Endometrium (tissue), 2 donors: ENCODE results near the gene TTYH1.

Experiments used
- FAIRE-seq: peaks from 2 replicates; lab custom pipeline; 2012; peaks lifted over from hg19 to GRCh38; lab: Jason Lieb, UNC
- donor health status: control.
- donor health status: control.

Gene TTYH1

DNA sequence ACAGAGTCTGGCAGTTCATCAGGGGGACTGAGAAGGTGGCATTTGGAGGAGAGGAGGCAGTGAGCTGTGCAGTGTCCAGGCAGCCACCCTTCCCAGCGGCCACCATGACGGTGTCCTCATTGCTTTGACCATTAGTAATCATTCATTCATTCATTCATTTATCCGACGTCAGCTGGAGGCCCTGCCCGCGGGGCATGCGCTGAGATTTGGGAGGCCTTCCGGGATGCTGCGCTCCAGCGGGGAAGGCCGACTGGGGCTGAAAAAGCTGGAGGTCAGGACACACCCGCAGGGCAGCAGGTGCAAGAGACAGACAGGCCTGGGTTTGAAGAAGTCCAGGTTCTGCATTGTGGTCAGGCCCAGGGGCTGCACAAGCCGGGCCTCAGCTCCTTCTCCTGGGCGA lies 8.9 kb downstream of the TTYH1 start:
- no peak for FAIRE-seq

- FAIRE-seq: no peak
Measured at GRCh38 chr19:54424660-54425381, 9.6 kb downstream of the TTYH1 start.

- FAIRE-seq: no peak
Measured at GRCh38 chr19:54425382-54425723, 10.1 kb downstream of the TTYH1 start.

DNA sequence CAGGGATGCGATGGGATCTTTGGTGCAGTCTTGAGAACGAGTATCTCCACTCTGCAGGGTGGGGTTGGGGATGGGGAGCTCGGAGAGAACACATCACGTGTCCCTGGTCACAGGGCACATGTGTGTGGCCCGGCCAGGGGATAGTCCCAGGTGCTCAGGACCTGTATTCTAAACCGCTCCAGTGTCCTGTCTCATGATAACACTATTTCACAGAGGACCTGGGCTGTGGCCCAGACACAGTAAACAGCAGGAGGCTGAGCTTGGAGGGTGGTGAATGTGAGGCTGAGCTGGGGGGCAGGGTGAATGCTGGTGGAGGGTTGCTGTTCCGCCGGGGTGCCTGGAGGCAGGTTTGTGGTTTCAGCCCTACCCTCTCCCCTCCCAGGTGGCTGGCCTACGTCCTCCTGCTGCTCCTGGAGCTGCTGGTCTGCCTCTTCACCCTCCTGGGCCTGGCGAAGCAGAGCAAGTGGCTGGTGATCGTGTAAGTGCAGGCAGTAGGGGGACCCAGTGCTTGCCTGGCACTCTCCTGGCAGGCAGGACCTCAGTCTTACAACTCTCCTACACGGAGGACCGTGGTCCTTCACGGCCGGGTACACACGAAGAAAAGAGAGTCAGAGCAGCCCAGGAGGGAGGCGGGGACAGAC lies 11.1 kb downstream of the TTYH1 start:
- no peak for FAIRE-seq

- no peak for FAIRE-seq
Measured at GRCh38 chr19:54427586-54427985, 12.3 kb downstream of the TTYH1 start.

DNA sequence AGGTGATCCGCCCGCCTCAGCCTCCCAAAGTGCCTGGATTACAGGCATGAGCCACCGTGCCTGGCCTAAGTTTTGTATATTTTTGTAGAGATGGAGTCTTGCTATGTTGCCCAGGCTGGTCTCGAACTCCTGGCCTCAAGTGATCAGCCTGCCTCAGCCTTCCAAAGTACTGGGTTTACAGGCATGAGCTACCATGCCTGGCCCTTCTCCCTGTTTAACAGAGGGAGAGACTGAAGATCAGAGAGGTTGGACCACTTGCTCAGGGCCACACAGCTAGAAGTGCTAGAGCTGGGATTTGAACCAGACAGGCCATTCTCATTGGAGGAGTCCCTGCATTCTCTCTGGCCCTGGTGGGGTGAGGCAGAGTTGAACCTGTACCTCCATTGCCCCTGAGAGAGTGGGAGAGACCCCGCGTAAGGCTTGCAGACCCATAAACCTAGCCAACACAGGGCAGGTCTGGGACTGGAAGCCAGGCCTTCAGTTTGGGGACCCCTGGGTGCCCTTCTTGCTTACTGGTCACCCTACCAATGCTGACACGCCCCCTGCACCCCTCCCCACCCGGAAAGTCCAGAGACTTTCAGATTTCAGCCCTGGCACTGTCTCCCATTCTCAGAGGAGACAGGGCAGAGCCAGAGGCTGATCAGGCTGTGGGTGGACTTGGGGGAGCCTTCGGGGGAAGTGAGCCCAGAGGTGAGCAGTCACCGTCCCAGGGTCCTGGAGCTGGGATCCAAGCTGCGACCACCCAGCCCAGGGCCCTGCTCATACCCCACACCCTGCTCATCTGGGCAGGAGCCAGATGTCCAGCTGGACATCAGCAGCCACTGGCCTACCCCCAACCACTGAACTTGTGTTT lies 13.3 kb downstream of the TTYH1 start:
- FAIRE-seq: no peak

DNA sequence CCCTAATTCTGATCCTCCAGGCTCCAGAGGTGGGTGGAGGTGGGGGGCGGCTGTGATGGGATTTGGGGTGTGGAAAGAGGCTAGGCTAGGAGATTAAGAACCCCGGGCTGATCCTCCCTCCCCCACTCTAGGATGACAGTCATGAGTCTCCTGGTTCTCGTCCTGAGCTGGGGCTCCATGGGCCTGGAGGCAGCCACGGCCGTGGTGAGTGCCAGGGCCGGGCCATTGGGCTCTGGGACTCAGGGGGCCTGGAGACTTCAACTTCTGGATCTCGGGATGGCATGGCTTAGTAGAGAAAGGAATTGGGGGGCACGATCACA lies 13.9 kb downstream of the TTYH1 start:
- no peak for FAIRE-seq

DNA sequence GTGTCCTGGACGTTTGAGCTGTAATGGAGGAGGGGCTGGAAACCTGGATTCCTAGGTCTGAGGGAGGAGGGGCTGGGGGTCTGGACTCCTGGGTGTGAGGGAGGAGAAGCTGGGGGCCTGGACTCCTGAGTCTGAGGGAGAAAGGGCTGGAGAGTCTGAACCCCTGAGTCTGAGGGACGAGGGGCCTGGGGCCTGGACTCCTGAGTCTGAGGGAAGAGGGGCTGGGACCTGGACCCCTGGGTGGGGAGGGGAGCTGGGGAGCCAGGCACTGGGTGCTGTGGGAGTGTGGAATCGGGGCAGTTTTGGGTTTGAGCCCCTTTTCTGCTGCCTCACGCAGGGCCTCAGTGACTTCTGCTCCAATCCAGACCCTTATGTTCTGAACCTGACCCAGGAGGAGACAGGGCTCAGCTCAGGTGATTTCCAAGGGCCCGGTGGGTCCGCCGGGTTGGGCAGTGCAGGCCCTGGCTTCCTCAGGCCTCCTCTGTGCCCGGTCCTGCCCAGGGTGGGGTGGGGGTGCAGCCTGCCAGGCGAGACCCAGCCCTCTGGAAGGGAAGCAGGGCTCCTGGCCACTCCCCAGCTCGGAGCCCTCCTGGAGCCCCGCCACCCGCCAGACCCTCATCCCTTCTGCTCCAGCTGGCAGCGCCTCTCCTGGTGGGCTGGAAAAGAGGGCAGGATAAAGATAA lies 14.4 kb downstream of the TTYH1 start:
- FAIRE-seq: no peak

- no peak for FAIRE-seq
Measured at GRCh38 chr19:54430306-54431254, 15.3 kb downstream of the TTYH1 start.

DNA sequence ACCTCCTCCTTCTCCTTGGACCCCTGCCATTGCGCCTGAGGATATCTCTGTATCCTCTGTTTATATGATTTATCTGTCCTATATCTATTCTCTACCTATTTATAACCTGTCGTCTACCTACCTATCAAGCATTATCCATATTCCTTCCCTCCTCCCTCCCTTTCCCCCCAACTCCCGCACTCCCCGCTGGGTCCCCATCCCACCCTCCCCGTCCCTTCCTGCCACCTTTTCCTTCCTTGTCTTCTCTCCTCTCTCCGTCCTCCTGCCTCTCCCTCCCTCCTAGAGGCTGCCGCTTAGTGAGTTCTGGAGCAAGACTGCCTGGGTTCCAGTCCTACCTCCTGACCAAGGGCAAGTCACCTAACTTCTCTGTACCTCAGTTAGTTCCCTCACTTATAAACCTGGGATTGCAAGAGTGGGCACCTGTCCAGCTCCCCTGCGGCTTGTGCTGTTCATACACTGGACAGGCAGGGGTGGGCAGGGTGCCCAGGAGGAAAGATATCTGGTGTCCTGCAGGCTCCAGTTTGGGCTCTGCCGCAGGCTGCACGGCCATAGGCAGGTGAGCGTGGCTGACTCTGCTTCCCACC lies 16.1 kb downstream of the TTYH1 start:
- FAIRE-seq: no peak

- no peak for FAIRE-seq
Measured at GRCh38 chr19:54432144-54432738, 17.0 kb downstream of the TTYH1 start.

DNA sequence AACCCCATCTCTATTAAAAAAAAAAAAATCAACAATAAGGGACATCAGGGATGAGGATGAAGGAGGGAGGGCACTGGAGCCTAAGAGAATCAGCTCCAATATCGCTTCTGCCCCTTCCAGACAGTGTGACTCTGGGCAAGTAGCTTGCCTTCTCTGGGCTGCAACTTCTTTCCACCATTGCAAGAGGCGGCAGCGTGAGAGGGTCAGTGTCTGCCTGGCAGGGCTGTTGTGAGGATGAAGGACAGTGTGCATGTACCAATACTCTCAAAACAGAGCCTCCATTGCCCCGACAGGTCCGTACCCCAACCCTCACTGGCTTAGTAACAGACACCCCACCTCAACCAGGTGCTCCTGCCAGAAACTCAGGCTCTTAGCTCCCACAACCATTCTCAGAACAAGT lies 18.4 kb downstream of the TTYH1 start:
- no peak for FAIRE-seq

DNA sequence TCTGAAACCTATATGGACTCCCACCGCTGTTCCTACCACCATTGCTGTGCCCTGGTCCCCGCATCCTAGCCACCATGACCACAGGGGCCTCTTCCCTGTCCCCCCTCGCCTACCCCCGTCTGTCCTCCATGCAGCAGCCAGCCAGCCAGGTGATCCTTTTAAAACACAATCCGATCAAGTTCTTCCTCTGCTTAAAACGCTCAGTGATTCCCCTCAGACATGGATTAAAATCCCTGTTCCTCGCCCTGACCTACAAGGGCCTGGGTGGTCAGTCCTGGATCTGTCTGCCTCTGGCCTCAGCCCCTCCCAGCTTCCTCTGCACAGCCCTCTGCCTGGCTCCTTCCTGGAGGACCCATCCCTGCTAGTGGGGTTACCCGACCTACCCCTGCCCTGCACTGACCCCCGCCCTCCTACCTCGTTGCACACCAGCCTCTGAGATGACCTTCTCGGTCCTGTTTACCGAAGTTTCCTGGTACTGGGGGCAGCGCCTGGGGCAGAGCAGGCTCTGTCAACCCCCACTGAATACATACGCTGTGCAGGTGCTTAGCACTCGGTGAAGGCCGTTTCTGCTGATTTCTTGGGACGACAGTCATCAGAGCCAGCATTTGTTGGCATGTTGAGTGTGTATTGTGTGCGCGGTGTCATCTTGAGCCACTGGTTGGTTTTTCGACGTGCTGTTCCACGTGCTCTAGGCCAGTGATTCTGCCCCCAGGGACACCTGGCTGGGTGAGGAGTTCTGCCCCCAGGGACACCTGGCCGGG lies 19.0 kb downstream of the TTYH1 start:
- FAIRE-seq: no peak

DNA sequence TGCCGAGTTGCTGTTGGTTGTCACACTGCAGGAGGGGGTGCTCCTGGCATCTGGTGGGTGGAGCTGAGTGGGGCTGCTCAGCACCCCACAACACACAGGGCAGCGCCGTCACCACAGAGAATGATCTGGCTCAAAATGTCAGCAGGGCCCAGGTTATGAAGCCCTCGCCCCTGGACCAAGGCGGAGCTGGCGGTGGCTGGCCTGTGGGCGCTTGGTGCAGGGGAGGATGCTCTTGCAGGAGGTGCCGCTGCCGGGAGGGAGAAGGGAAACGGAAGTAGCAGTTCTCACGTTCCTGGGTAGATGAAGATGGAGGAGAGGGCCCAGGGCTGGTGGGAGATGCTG lies 19.6 kb downstream of the TTYH1 start:
- no peak for FAIRE-seq

DNA sequence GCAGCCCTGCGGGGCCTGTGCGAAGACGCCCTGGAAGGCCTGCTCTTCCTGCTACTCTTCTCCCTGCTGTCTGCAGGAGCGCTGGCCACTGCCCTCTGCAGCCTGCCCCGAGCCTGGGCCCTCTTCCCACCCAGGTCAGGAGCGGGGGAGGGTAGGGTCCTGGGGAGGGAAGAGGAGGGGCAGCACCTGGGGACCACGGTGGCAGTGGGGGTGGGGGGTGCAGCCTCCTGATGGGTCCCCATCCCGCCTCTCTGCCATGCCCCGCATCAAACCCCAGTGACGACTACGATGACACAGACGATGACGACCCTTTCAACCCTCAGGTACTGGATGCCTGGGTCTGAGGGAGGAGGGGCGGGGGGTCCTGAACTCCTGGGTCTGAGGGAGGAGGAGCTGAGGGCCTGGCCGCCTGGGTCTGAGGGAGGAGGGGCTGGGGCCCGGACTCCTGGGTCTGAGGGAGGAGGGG lies 20.3 kb downstream of the TTYH1 start:
- FAIRE-seq: no peak

DNA sequence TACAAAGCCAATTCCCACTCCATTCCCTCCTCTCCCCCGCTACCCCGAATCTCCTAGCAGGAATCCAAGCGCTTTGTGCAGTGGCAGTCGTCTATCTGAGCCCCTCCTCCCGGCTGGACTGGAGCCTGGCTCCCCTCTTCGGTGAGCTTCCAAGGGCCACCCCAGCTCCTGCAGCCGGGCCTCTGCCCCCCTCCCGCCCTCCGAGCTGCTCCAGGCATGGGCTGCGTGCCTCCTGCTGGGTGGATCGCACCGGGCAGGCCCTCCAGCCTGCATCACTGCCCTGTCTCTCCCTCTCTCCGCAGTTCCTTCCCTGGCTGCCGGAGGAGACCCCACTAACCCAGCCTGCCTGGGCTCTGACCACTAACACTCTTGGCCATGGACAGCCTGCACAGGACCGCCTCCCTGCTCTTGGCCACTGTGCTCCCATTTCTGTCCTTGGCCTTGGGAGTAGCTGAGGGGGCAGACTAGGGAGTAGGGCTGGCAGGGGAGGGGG lies 20.8 kb downstream of the TTYH1 start:
- no peak for FAIRE-seq

DNA sequence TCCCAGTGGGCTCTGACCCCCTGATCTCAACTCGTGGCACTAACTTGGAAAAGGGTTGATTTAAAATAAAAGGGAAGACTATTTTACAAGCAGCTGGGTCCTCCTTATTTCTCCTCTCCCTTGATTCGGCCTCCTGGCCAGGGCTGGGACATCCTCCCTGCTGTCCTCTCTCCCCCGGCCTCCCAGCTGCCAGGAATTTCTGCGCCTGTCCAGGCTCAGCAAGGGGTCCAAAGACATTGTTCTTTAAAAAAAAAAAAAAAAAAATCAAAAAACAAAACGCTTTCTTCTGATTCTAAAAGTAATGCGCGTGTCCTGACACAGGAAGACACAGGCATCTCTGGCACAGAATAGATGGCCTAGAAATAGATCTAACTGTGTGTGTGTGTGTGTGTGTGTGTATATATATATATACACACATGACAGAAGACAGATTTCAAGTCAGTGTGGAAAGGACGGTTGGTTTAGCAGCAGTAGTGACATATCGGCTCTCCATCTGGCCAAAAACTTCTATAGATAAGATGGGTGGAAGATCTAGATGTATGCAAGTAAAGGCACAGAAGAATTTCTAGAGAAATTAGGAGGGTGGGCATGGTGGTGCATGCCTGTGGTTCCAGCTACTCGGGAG lies 21.5 kb downstream of the TTYH1 start:
- no peak for FAIRE-seq

- FAIRE-seq: no peak
Measured at GRCh38 chr19:54439174-54439851, 24.0 kb downstream of the TTYH1 start.

- no peak for FAIRE-seq
Measured at GRCh38 chr19:54440641-54441040, 25.4 kb downstream of the TTYH1 start.
